Measurements from ENCODE around the gene LRRC55.

Gene LRRC55

GRCh38 chr11:57205041-57205641, 23.4 kb downstream of the LRRC55 start:
- TF ChIP-seq CTCF (IDR thresholded peaks at IDR 0.05) = no peak

GRCh38 chr11:57207168-57207567, 25.4 kb downstream of the LRRC55 start:
- TF ChIP-seq CTCF (IDR thresholded peaks at IDR 0.05) = no peak

- TF ChIP-seq CTCF (IDR thresholded peaks at IDR 0.05) = no peak
Observed at GRCh38 chr11:57210781-57211180, 29.0 kb downstream of the LRRC55 start.

- no peak for TF ChIP-seq CTCF (IDR thresholded peaks at IDR 0.05)
Observed at GRCh38 chr11:57213342-57214097, 31.8 kb downstream of the LRRC55 start.

- no peak for TF ChIP-seq CTCF (IDR thresholded peaks at IDR 0.05)
Observed at GRCh38 chr11:57214098-57214417, 32.3 kb downstream of the LRRC55 start.

- no peak for TF ChIP-seq CTCF (IDR thresholded peaks at IDR 0.05)
Observed at GRCh38 chr11:57214494-57214893, 32.7 kb downstream of the LRRC55 start.

GRCh38 chr11:57216463-57216862, 34.7 kb downstream of the LRRC55 start:
- TF ChIP-seq CTCF (IDR thresholded peaks at IDR 0.05) = no peak
